Panc1 (cell line): ENCODE results near the gene NXF3.

ENCODE experiments used
- POLR2AphosphoS5 ChIP-seq: IDR thresholded peaks from 2 replicates; pipeline ENCODE4 v1.6.1; 2012; ENCODE audit warnings: mild to moderate bottlenecking, low read depth, low read length, moderate library complexity
- SIN3A ChIP-seq: IDR thresholded peaks from 2 replicates; pipeline ENCODE4 v1.6.1; 2012; ENCODE audit warnings: low read depth, mild to moderate bottlenecking, low read length, moderate library complexity, borderline replicate concordance; ENCODE audit not compliant: insufficient read depth
- TCF7L2 ChIP-seq: IDR thresholded peaks from 2 replicates; pipeline ENCODE4 v1.6.1; 2011; ENCODE audit warnings: mild to moderate bottlenecking, low read depth, low read length, inconsistent platforms
- TF ChIP-seq, protein P1 (sequence below): fragments of 450-650 bp; IDR thresholded peaks from 2 replicates; pipeline ENCODE4 v1.5.1; 2017; ENCODE audit warnings: mild to moderate bottlenecking
- TF ChIP-seq, protein P2 (sequence below), 2 experiments: IDR thresholded peaks; 2 replicates each; pipeline ENCODE4 v1.6.1; 2011 to 2012; ENCODE audit warnings: low read depth in 2 of 2, control low read depth in 1 of 2, low read length in 1 of 2, mild to moderate bottlenecking in 1 of 2, moderate library complexity in 1 of 2; ENCODE audit not compliant: insufficient read depth in 1 of 2

DNA sequence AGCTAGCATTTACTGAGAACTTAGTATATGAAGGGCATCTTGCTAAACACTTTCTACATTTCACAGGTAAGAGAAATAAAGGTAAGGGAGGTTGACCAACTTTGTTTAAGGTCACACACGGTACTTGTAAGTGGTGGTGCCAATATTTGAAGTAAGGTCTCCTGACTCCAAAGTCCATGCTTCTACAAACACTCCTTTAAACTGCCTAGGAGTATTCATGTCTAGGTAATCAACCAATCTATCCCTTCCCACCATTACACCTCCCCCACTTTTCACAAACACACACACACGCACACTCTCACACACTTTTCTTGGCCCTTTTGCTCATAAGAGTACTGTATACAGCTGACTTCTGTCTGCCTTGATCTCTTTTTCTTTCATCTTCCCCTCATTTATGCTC lies 36.0 kb downstream of the NXF3 start:
- TF ChIP-seq, protein P1, sequence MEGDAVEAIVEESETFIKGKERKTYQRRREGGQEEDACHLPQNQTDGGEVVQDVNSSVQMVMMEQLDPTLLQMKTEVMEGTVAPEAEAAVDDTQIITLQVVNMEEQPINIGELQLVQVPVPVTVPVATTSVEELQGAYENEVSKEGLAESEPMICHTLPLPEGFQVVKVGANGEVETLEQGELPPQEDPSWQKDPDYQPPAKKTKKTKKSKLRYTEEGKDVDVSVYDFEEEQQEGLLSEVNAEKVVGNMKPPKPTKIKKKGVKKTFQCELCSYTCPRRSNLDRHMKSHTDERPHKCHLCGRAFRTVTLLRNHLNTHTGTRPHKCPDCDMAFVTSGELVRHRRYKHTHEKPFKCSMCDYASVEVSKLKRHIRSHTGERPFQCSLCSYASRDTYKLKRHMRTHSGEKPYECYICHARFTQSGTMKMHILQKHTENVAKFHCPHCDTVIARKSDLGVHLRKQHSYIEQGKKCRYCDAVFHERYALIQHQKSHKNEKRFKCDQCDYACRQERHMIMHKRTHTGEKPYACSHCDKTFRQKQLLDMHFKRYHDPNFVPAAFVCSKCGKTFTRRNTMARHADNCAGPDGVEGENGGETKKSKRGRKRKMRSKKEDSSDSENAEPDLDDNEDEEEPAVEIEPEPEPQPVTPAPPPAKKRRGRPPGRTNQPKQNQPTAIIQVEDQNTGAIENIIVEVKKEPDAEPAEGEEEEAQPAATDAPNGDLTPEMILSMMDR: no peak
- TF ChIP-seq POLR2AphosphoS5: no peak
- no peak for TF ChIP-seq SIN3A
- TF ChIP-seq TCF7L2: no peak
- TF ChIP-seq, protein P2, sequence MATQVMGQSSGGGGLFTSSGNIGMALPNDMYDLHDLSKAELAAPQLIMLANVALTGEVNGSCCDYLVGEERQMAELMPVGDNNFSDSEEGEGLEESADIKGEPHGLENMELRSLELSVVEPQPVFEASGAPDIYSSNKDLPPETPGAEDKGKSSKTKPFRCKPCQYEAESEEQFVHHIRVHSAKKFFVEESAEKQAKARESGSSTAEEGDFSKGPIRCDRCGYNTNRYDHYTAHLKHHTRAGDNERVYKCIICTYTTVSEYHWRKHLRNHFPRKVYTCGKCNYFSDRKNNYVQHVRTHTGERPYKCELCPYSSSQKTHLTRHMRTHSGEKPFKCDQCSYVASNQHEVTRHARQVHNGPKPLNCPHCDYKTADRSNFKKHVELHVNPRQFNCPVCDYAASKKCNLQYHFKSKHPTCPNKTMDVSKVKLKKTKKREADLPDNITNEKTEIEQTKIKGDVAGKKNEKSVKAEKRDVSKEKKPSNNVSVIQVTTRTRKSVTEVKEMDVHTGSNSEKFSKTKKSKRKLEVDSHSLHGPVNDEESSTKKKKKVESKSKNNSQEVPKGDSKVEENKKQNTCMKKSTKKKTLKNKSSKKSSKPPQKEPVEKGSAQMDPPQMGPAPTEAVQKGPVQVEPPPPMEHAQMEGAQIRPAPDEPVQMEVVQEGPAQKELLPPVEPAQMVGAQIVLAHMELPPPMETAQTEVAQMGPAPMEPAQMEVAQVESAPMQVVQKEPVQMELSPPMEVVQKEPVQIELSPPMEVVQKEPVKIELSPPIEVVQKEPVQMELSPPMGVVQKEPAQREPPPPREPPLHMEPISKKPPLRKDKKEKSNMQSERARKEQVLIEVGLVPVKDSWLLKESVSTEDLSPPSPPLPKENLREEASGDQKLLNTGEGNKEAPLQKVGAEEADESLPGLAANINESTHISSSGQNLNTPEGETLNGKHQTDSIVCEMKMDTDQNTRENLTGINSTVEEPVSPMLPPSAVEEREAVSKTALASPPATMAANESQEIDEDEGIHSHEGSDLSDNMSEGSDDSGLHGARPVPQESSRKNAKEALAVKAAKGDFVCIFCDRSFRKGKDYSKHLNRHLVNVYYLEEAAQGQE (IDR thresholded peaks at IDR 0.05; ENCODE audit: insufficient read depth in 1 of 2, low read depth in 2 of 2, low read length in 1 of 2): no peak
